Retinal pigment epithelial cell (primary cell): ENCODE data around the gene OR2T35.

Experiments
- DNase-seq: peaks from one replicate; pipeline ENCODE4 v3.0.0-alpha.2; 2010; ENCODE audit warnings: low read depth
- H3K4me3 ChIP-seq: 2 replicates; pipeline ENCODE4 v1.5.1; 2011; ENCODE audit warnings: mild to moderate bottlenecking, low read length, control low read depth, moderate library complexity
- TF ChIP-seq, protein P1 (sequence below): conservative IDR thresholded peaks from 2 replicates; pipeline ENCODE4 v1.5.1; 2011; ENCODE audit warnings: low read depth, low read length, control low read depth, inconsistent platforms

The OR2T35 gene

DNA sequence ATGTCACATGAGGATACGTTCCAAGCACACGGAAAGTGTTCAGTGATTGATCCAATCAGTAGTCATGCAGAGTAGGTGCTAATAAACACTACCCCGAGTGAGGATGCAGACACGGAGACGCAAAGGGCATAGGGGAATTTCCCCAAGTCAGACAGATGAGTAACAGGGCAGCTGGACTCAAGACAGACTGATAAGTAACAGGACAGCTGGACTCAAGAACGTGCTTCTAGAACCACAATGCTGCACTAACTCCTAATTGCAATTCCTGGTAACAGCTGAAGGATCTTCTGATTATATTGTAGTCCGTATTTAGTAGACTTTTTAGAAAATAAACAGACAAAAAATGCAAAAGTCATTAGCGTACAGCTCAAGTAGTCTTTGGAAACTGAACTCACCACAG is 45.7 kb downstream of the OR2T35 start:
- H3K4me3 ChIP-seq = no peak overlapping the region
- DNase-seq = no peak
- TF ChIP-seq, protein P1, sequence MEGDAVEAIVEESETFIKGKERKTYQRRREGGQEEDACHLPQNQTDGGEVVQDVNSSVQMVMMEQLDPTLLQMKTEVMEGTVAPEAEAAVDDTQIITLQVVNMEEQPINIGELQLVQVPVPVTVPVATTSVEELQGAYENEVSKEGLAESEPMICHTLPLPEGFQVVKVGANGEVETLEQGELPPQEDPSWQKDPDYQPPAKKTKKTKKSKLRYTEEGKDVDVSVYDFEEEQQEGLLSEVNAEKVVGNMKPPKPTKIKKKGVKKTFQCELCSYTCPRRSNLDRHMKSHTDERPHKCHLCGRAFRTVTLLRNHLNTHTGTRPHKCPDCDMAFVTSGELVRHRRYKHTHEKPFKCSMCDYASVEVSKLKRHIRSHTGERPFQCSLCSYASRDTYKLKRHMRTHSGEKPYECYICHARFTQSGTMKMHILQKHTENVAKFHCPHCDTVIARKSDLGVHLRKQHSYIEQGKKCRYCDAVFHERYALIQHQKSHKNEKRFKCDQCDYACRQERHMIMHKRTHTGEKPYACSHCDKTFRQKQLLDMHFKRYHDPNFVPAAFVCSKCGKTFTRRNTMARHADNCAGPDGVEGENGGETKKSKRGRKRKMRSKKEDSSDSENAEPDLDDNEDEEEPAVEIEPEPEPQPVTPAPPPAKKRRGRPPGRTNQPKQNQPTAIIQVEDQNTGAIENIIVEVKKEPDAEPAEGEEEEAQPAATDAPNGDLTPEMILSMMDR = no peak

DNA sequence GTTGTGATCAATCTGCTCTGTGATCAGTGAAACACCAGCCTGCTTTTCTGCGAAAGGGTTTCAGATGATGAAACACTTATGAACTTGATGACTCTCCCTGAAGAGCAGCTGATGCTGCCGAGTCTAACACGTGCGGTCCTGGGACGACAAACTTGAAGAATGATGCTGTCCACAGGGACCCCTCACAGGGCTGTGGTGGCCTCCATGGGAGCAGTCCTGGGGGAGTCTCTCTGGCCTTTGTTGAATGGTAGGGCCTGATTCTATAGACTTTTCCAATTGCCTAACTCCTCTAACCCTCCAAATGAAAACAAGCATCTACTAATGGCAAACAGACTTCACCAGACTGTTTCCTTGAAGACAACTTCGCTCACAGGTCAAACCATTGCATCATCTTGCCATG is 47.5 kb downstream of the OR2T35 start, which contains the start of gene OR2T10:
Gene OR2T10, minus strand, starts transcription at position 112 of the 400 bp plus-strand sequence. CDS start 3,932 bp downstream, outside the sequence.
- DNase-seq = no peak
- H3K4me3 ChIP-seq = no peak within 1 kb of the TSS
- TF ChIP-seq, protein P1 = no peak

DNA sequence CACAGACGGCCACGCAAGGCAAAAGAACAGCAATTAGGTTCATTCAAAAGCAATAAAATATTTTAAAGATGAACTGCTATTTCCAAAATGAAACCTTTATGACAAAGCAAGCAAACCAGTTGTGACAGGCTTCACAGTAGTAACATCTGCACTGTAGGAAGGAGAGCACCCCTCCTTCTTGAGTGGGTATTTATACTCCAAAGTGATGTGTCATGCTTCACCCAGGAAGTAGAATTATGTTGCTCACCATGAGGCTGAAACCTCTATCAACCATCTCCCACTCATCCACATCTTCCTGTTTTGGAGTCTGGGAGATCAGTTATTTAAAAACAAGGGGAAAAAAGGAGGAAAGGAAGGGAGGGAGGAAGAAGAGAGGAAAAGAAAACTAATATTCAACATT is 48.5 kb downstream of the OR2T35 start:
- DNase-seq = no peak
- TF ChIP-seq, protein P1 = no peak

GRCh38 chr1:248593226-248593625 is 51.9 kb downstream of the OR2T35 start:
- TF ChIP-seq, protein P1 = no peak
- H3K4me3 ChIP-seq = no peak overlapping the region
- no peak for DNase-seq

More for the DNA sequence above, 48.5 kb downstream of the OR2T35 start:
- H3K4me3 ChIP-seq = no peak overlapping the region

DNA sequence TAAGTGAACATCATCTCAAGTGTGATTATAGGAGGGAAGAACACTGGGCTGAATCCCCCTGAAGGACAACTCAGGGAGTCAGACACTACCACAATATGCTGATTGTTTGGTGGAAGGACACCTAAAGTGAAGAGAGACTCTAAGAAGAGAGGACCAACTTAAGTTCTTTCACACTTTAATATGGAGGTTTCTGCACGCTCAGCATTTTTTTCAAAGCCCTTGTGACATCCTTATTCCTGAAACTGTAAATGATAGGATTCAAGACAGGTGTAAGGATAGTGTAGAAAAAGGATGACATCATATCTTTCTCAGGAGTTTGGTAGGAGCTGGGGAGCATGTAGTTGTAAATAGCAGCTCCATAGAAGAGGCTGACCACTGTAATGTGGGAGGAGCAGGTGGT is 52.4 kb downstream of the OR2T35 start:
- H3K4me3 ChIP-seq = no peak overlapping the region
- DNase-seq = no peak
- TF ChIP-seq, protein P1 = no peak

GRCh38 chr1:248590055-248590454 is 55.0 kb downstream of the OR2T35 start:
- no peak for DNase-seq

GRCh38 chr1:248589334-248589733 is 55.7 kb downstream of the OR2T35 start:
- TF ChIP-seq, protein P1 = no peak
- no peak for DNase-seq
- H3K4me3 ChIP-seq = no peak overlapping the region

More at GRCh38 chr1:248590055-248590454, 55.0 kb downstream of the OR2T35 start:
- no peak overlapping the region for H3K4me3 ChIP-seq
- TF ChIP-seq, protein P1 = no peak
